PC-9 (cell line): ENCODE data around the gene CSPG5. TPM values are rescaled to one million over a fixed set of nuclear protein-coding genes. Genes with fewer than 3 reads are reported as not detected.

Source experiments
- BruUV-seq: library from RNA; stranded (reverse); fragments of 400-500 nt; replicated peaks from 2 replicates; lab custom pipeline; 2021; lab: Mats Ljungman, UMichigan
- CTCF ChIA-PET: fragments of 300-600 bp; sonication (Branson Sonifier 250); formaldehyde crosslinking; loops from one replicate; lab custom pipeline; 2022; ENCODE audit warnings: antibody characterized with exemption; lab: Charles Lee
- POLR2A ChIA-PET: fragments of 300-600 bp; sonication (Branson Sonifier 250); formaldehyde crosslinking; loops from one replicate; lab custom pipeline; 2022; ENCODE audit warnings: antibody characterized with exemption; ENCODE audit not compliant: unreplicated experiment; lab: Charles Lee
- DNase-seq, 2 experiments: peaks; one replicate each; pipeline versions ENCODE4 v3.0.0 to v3.0.0-alpha.2; 2015 to 2022; ENCODE audit warnings: mixed read lengths in 1 of 2
- H2AFZ ChIP-seq: fragments of 200-600 bp; sonication (generic); 2 replicates; pipeline ENCODE4 v1.8.1; 2017; ENCODE audit warnings: antibody characterized with exemption
- H3F3A ChIP-seq: fragments of 200-600 bp; sonication (generic); 2 replicates; pipeline ENCODE4 v1.8.1; 2017; ENCODE audit warnings: antibody characterized with exemption, mild to moderate bottlenecking, low read depth; ENCODE audit not compliant: insufficient read depth
- H3K27ac ChIP-seq: fragments of 200-600 bp; sonication (generic); 2 replicates; pipeline ENCODE4 v1.6.1; 2016; ENCODE audit warnings: mixed run types
- H3K27me3 ChIP-seq: fragments of 200-600 bp; sonication (generic); 2 replicates; pipeline ENCODE4 v1.6.1; 2016; ENCODE audit warnings: low read depth, mixed run types; ENCODE audit not compliant: insufficient read depth
- H3K36me3 ChIP-seq: fragments of 200-600 bp; sonication (generic); 2 replicates; pipeline ENCODE4 v1.6.1; 2016; ENCODE audit warnings: low read depth, mixed run types
- H3K4me1 ChIP-seq: fragments of 200-600 bp; sonication (generic); replicated peaks from 2 replicates; pipeline ENCODE4 v1.6.1; 2016; ENCODE audit warnings: mixed run types; ENCODE audit not compliant: insufficient read depth
- H3K4me2 ChIP-seq: fragments of 200-600 bp; sonication (generic); 2 replicates; pipeline ENCODE4 v1.6.1; 2017; ENCODE audit warnings: mixed run types
- H3K4me3 ChIP-seq: fragments of 200-600 bp; sonication (generic); 2 replicates; pipeline ENCODE4 v1.6.1; 2016; ENCODE audit warnings: mixed run types
- H3K79me2 ChIP-seq: fragments of 200-600 bp; sonication (generic); 2 replicates; pipeline ENCODE4 v1.6.1; 2017; ENCODE audit warnings: low read depth, mixed run types
- H3K9me2 ChIP-seq: fragments of 200-600 bp; sonication (generic); 2 replicates; pipeline ENCODE4 v1.8.1; 2017; ENCODE audit warnings: mild to moderate bottlenecking; ENCODE audit not compliant: insufficient read depth
- H3K9me3 ChIP-seq: fragments of 200-600 bp; sonication (generic); 2 replicates; pipeline ENCODE4 v1.8.1; 2016; ENCODE audit warnings: low read depth; ENCODE audit not compliant: insufficient read depth
- H4K20me1 ChIP-seq: fragments of 200-600 bp; sonication (generic); 2 replicates; pipeline ENCODE4 v1.8.1; 2017; ENCODE audit not compliant: insufficient read depth
- CTCF ChIP-seq: fragments of 200-600 bp; sonication (generic); conservative IDR thresholded peaks from 2 replicates; pipeline ENCODE4 v1.6.1; 2017; ENCODE audit warnings: mixed run types, antibody characterized with exemption, mild to moderate bottlenecking, moderate library complexity
- EZH2 ChIP-seq: fragments of 200-600 bp; sonication (generic); IDR thresholded peaks from 2 replicates; pipeline ENCODE4 v1.8.0; 2017; ENCODE audit warnings: antibody characterized with exemption, low read depth
- intact Hi-C: fragments of 100-400 bp; cut with micrococcal nuclease; formaldehyde crosslinking; loops from one replicate; pipeline ENCODE4 v1.10.0; 2022; ENCODE audit not compliant: unreplicated experiment
- total RNA-seq: library from RNA; stranded (reverse); gene quantifications from 2 replicates; pipeline ENCODE4 v1.2.3, GENCODE V29; 2021

The CSPG5 gene
- total RNA-seq, 1 experiment from 2014 or later, result 1.8 TPM

DNA sequence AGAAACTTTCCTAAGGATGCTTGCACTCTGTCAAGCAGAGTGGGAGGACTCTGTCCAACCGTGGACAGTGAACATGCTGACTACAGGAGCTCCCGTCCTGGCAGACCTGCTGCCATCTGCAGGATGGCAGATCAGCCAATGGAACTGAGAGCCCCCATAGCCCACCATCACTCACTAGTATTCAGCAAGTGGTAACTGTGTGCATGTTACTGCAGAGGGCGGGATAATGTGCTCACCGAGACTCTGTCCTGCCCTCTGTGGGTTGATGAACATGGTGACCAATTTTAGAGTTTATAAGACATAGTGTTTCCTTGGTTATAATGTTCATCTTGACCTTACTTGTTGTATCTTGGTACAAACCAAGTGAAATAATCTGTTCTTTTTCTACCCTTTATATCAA lies 11.5 kb downstream of the CSPG5 start:
- Histone ChIP-seq H3K79me2 (no peaks in the 10 kb centered on the region), H4K20me1 (no peaks in the 10 kb centered on the region), H3K4me3 (no peak overlapping the region), H3K27ac (no peak overlapping the region), H3K4me1 (no peaks in the 10 kb centered on the region), H3F3A (no peaks in the 10 kb centered on the region), H3K27me3 (peaks cover 5% of the 10 kb centered on the region; the same call in 1 of the 2 replicates), H3K4me2 (no peak overlapping the region), H3K9me2 (no peaks in the 10 kb centered on the region), H2AFZ (no peak overlapping the region), H3K9me3 (no peaks in the 10 kb centered on the region), H3K36me3 (no peaks in the 10 kb centered on the region)
- CTCF ChIA-PET, result no interaction called here
- intact Hi-C loops, result no loop called here
- TF ChIP-seq CTCF, result no peak
- TF ChIP-seq EZH2, result no peak
- DNase-seq, result no peak
- no TSS peak for BruUV-seq
- POLR2A ChIA-PET, result no interaction called here

GRCh38 chr3:47566667-47567066 lies 12.0 kb downstream of the CSPG5 start:
- Histone ChIP-seq H3K4me3 (no peak overlapping the region), H3F3A (no peaks in the 10 kb centered on the region), H3K9me3 (no peaks in the 10 kb centered on the region), H3K4me2 (no peak overlapping the region), H2AFZ (no peak overlapping the region), H3K27me3 (no peaks in the 10 kb centered on the region), H3K27ac (no peak overlapping the region), H3K9me2 (no peaks in the 10 kb centered on the region), H3K36me3 (no peaks in the 10 kb centered on the region), H3K4me1 (no peaks in the 10 kb centered on the region), H4K20me1 (no peaks in the 10 kb centered on the region), H3K79me2 (no peaks in the 10 kb centered on the region)
- POLR2A ChIA-PET, result no interaction called here
- BruUV-seq, result no TSS peak
- DNase-seq, result no peak
- intact Hi-C loops, result no loop called here
- no peak for TF ChIP-seq CTCF
- TF ChIP-seq EZH2, result no peak
- CTCF ChIA-PET, result no interaction called here

DNA sequence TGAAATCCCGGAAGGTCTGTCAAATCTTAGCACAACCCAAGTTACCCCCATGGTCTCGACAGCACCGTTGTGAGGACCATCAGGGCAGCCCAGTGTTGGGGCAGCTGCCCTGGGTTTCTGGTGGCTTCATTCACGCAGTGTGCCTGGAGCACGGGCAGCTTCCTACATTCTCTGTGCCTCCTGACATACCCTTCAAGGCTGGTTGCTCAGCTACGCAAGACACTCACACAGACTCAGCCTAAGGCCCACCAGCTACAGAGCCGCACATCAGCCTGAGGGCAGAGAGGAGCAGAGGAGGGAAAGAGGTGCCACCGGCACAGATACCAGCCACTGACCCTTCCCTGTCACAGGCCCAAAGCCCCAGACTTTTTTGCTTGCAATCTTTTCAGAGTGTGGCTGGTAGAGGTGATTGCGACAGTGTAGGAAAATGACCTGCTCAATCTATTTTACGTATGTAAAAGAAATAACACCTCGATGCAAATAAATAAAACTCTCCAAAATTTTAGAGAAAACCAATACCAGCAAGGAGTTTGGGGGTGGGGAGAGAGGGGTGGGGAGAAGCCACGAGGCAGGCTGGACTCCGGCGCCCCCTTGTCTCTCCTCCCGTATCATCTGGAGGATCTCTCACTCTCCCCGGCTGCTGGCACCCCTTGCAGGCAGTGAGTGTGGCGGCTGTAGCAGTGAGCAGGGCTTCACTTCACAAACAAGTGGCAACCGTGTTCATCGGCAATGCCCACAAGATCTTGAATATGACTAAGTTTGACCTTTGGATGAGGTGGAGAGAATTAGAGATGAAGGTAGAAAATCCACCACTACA lies 12.7 kb downstream of the CSPG5 start:
- H3K27ac ChIP-seq, result no peak overlapping the region
- ChIA-PET CTCF (no interaction called here), POLR2A (no interaction called here)
- H2AFZ ChIP-seq, result no peak overlapping the region
- DNase-seq, result no peak
- no peaks in the 10 kb centered on the region for H3K4me1 ChIP-seq
- intact Hi-C loops, result no loop called here
- no peak overlapping the region for H3K4me2 ChIP-seq
- no peaks in the 10 kb centered on the region for H3K9me3 ChIP-seq
- TF ChIP-seq EZH2 (no peak), CTCF (no peak)
- H4K20me1 ChIP-seq, result no peaks in the 10 kb centered on the region
- no peaks in the 10 kb centered on the region for H3K9me2 ChIP-seq
- no peaks in the 10 kb centered on the region for H3K79me2 ChIP-seq
- no peaks in the 10 kb centered on the region for H3K36me3 ChIP-seq
- BruUV-seq, result no TSS peak
- H3K27me3 ChIP-seq, result no peaks in the 10 kb centered on the region
- H3K4me3 ChIP-seq, result no peak overlapping the region
- H3F3A ChIP-seq, result no peaks in the 10 kb centered on the region
